IPS-15b (cell line): ENCODE data around the gene LIME1.
"Not testable (repeated sequence)": the region's sequence is repeated elsewhere in the genome, so short reads cannot be mapped to it uniquely, and the experiment has no call there.

Experiments
- H3K27me3 ChIP-seq: one replicate; pipeline ENCODE4 v1.6.1; 2013; ENCODE audit warnings: low read length; ENCODE audit not compliant: control insufficient read depth, insufficient read depth
- H3K36me3 ChIP-seq: one replicate; pipeline ENCODE4 v1.6.1; 2013; ENCODE audit warnings: low read length; ENCODE audit not compliant: control insufficient read depth, insufficient read depth
- H3K4me1 ChIP-seq: one replicate; pipeline ENCODE4 v1.6.1; 2013; ENCODE audit warnings: mild to moderate bottlenecking, low read length; ENCODE audit not compliant: control insufficient read depth, insufficient read depth
- H3K4me3 ChIP-seq: one replicate; pipeline ENCODE4 v1.5.1; 2013; ENCODE audit warnings: low read depth, low read length
- H3K9ac ChIP-seq: one replicate; pipeline ENCODE4 v1.6.1; 2013; ENCODE audit warnings: low read depth, mild to moderate bottlenecking, low read length
- H3K9me3 ChIP-seq: one replicate; pipeline ENCODE4 v1.6.1; 2013; ENCODE audit warnings: mild to moderate bottlenecking, low read length; ENCODE audit not compliant: control insufficient read depth, insufficient read depth

The LIME1 gene

GRCh38 chr20:63730189-63730733 lies 6.2 kb upstream of the LIME1 start:
- H3K27me3 ChIP-seq, H3K4me3 ChIP-seq, H3K9me3 ChIP-seq, H3K4me1 ChIP-seq, H3K9ac ChIP-seq: not testable (repeated sequence)
- peaks cover 23% of the 10 kb centered on the region for H3K36me3 ChIP-seq

GRCh38 chr20:63731410-63731809 lies 5.1 kb upstream of the LIME1 start:
- Histone ChIP-seq H3K4me3 (no peak overlapping the region), H3K9me3 (no peaks in the 10 kb centered on the region), H3K36me3 (peaks cover 30% of the 10 kb centered on the region), H3K4me1 (no peaks in the 10 kb centered on the region), H3K9ac (no peak overlapping the region), H3K27me3 (no peaks in the 10 kb centered on the region)

DNA sequence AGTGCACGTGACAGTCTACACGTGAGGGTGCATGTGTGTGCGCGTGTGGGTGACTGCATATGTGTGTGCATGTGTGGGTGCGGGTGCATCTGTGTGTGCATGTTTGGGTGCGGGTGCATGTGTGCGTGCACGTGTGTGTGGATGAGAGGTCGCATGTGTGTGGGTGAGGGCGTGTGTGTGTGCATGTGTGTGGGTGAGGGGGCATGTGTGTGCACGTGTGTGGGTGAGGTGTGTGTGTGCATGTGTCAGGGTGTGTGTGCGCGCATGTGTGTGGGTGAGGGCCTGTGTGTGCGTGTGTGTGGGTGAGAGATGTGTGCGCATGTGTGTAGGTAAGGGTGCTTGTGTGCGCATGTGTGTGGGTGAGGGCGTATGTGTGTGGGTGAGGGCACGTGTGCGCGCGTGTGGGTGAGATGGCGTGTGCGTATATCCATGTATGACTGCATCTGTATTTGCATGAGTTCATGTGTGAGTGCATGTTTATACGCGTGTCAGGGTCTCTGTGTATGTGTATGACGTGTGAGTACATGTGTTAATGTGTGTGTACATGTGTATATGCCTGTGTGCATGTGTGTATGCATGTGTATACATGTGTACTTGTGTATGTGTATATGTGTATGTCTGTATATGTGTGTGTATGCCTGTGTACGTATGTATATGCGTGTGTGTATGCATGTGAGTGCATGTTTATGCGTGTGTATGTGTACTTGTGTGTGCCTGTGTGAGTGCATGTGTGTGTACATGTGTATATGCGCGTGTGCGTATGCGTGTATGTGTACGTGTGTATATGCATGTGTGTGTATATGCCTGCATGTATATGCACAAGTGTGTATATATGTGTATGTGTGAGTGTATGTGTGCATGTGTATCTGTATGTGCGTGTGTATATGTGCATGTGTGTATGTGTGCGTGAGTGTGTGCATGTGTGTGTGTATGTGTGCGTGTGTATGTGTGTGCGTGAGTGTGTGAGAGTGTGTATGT lies 4.1 kb upstream of the LIME1 start:
- peaks cover 30% of the 10 kb centered on the region for H3K36me3 ChIP-seq
- no peaks in the 10 kb centered on the region for H3K4me1 ChIP-seq
- no peak overlapping the region for H3K9ac ChIP-seq

GRCh38 chr20:63733117-63733516 lies 3.3 kb upstream of the LIME1 start:
- no peak overlapping the region for H3K4me3 ChIP-seq
- no peaks in the 10 kb centered on the region for H3K27me3 ChIP-seq
- H3K4me1 ChIP-seq: no peaks in the 10 kb centered on the region
- peaks cover 30% of the 10 kb centered on the region for H3K36me3 ChIP-seq
- no peak overlapping the region for H3K9ac ChIP-seq
- no peaks in the 10 kb centered on the region for H3K9me3 ChIP-seq

More for the DNA sequence above, 4.1 kb upstream of the LIME1 start:
- H3K9me3 ChIP-seq: no peaks in the 10 kb centered on the region
- no peaks in the 10 kb centered on the region for H3K27me3 ChIP-seq
- no peak overlapping the region for H3K4me3 ChIP-seq

DNA sequence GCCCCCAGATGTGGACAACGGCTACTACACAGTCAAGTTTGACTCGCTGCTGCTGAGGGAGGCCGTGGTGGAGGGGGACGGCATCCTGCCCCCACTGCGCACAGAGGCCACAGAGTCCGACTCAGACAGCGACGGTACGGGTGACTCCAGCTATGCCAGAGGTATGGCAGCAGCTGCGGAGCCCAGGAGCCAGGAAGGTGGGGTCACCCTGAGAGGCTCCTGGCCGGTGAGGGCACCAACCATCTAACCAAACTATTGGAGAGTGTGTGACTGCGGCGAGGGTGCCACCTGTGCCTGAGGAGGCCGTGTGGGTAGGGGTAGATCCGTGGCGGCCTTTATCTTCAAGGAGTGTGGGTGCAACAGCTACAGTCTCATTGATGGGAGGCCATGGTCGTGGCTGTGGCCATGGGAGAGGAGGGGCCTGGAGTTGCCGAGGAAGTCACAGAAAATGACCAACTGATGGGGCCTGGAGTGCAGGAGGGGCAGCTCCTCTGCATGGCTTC lies 2.8 kb upstream of the LIME1 start:
- no peaks in the 10 kb centered on the region for H3K9me3 ChIP-seq
- H3K4me3 ChIP-seq: no peak overlapping the region
- no peaks in the 10 kb centered on the region for H3K4me1 ChIP-seq
- no peaks in the 10 kb centered on the region for H3K27me3 ChIP-seq
- H3K36me3 ChIP-seq: peaks cover 30% of the 10 kb centered on the region
- H3K9ac ChIP-seq: no peak overlapping the region

GRCh38 chr20:63734111-63734945 lies 2.1 kb upstream of the LIME1 start:
- Histone ChIP-seq H3K27me3 (no peaks in the 10 kb centered on the region), H3K9ac (no peak overlapping the region), H3K36me3 (peaks cover 30% of the 10 kb centered on the region), H3K4me3 (no peak overlapping the region), H3K9me3 (no peaks in the 10 kb centered on the region), H3K4me1 (no peaks in the 10 kb centered on the region)

- peaks cover 27% of the 10 kb centered on the region for H3K36me3 ChIP-seq
- no peaks in the 10 kb centered on the region for H3K9me3 ChIP-seq
- no peak overlapping the region for H3K9ac ChIP-seq
- H3K27me3 ChIP-seq: no peaks in the 10 kb centered on the region
- no peak overlapping the region for H3K4me3 ChIP-seq
- H3K4me1 ChIP-seq: no peaks in the 10 kb centered on the region
Measured at GRCh38 chr20:63734946-63735858, 1.3 kb upstream of the LIME1 start.

DNA sequence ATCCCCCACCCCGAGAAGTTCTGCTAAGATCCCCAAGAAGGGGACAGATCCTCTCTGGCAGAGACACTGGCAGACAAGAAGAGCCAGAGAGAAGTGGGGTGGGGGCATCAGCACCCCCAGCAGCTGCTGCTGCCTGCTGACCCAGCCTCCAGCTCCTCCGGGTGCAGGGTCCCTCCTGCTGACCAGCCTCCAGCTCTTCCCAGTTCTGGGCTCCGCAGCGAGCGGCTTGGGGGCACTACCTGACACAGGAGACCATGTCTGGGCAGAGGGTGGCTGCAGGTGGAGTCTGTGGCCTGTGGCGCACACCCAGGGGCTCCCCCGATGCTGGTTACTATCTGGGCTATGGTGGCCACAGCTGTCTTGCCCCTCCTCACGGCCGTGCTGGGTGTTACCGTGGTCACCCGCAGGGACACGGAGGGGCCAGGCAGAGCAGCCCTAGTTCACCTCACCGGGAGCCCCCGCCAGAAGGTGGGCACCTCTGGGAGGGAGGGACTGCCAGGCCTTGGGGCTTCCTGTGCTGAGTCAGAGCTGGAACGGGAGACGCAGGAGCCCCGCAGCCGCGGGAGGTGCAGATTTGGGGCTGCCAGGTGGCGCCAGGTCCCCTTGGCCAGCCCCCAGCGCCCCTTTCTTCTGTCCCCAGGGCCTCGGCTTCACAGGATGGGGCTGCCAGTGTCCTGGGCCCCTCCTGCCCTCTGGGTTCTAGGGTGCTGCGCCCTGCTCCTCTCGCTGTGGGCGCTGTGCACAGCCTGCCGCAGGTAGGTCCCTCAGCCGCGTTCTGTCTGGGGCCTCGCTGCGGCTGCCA lies 630 bp downstream of the LIME1 start:
- Histone ChIP-seq H3K27me3 (no peaks in the 10 kb centered on the region), H3K9ac (peak overlapping the region; percentile 12), H3K4me1 (no peaks in the 10 kb centered on the region), H3K9me3 (no peaks in the 10 kb centered on the region), H3K4me3 (peak overlapping the region; percentile 18), H3K36me3 (peaks cover 33% of the 10 kb centered on the region)

GRCh38 chr20:63737695-63737944 lies 1.2 kb downstream of the LIME1 start:
- Histone ChIP-seq H3K9ac (no peak overlapping the region), H3K4me1 (no peaks in the 10 kb centered on the region), H3K4me3 (peak overlapping the region; percentile 52), H3K27me3 (no peaks in the 10 kb centered on the region), H3K9me3 (no peaks in the 10 kb centered on the region), H3K36me3 (peaks cover 37% of the 10 kb centered on the region)

DNA sequence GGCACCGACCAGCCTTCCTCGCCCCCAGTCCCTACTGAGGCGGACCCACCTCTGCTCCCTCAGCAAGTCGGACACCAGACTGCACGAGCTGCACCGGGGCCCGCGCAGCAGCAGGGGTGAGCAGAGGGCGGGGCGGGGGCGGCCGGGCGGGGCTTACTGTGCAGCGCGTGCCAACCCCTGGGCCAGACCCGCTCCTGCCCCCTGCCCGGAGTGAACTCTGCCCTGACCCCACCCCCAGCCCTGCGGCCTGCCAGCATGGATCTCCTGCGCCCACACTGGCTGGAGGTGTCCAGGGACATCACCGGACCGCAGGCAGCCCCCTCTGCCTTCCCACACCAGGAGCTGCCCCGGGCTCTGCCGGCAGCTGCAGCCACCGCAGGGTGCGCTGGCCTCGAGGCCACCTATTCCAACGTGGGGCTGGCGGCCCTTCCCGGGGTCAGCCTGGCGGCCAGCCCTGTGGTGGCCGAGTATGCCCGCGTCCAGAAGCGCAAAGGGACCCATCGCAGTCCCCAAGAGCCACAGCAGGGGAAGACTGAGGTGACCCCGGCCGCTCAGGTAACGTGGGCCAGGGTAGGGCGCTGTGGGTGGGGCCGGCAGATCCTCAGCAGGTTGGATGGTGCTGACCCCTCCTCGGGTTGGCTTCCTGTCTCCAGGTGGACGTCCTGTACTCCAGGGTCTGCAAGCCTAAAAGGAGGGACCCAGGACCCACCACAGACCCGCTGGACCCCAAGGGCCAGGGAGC lies 1.7 kb downstream of the LIME1 start:
- H3K4me1 ChIP-seq: no peaks in the 10 kb centered on the region
- H3K9ac ChIP-seq: no peak overlapping the region
- H3K36me3 ChIP-seq: peaks cover 38% of the 10 kb centered on the region

More for the DNA sequence above, 1.7 kb downstream of the LIME1 start:
- Histone ChIP-seq H3K27me3 (no peaks in the 10 kb centered on the region), H3K4me3 (peak overlapping the region; percentile 52), H3K9me3 (no peaks in the 10 kb centered on the region)
